Activated CD4-positive, alpha-beta T cell treated with anti-CD3 and anti-CD28 coated beads for 1 hour (primary cell): ENCODE results near the gene TXNRD3.

Source experiments
- DNase-seq: peaks from one replicate; pipeline ENCODE4 v3.0.0-alpha.2; 2020

Gene TXNRD3

GRCh38 chr3:126581569-126581968 is 73.4 kb downstream of the TXNRD3 start:
- no peak for DNase-seq

GRCh38 chr3:126580746-126581145 is 74.2 kb downstream of the TXNRD3 start:
- DNase-seq = no peak

GRCh38 chr3:126578702-126579101 is 76.2 kb downstream of the TXNRD3 start:
- DNase-seq = no peak

- DNase-seq = no peak
Measured at GRCh38 chr3:126577261-126577660, 77.7 kb downstream of the TXNRD3 start.

- no peak for DNase-seq
Measured at GRCh38 chr3:126573492-126574117, 81.3 kb downstream of the TXNRD3 start.

- no peak for DNase-seq
Measured at GRCh38 chr3:126571078-126571477, 83.8 kb downstream of the TXNRD3 start.

- DNase-seq = no peak
Measured at GRCh38 chr3:126570103-126570541, 84.8 kb downstream of the TXNRD3 start.

GRCh38 chr3:126569390-126569975 is 85.4 kb downstream of the TXNRD3 start:
- DNase-seq = no peak

GRCh38 chr3:126568776-126569342 is 86.1 kb downstream of the TXNRD3 start:
- DNase-seq = no peak

- DNase-seq = no peak
Measured at GRCh38 chr3:126567696-126568438, 87.1 kb downstream of the TXNRD3 start.

- DNase-seq = no peak
Measured at GRCh38 chr3:126562737-126563276, 92.1 kb downstream of the TXNRD3 start.

GRCh38 chr3:126558336-126559071 is 96.4 kb downstream of the TXNRD3 start, which contains the start of gene C3orf22:
Gene C3orf22 (minus strand): TSS chr3:126558932. CDS start chr3:126553390, 5,542 bp downstream.
- peak; percentile 5 for DNase-seq

GRCh38 chr3:126557761-126558160 is 97.2 kb downstream of the TXNRD3 start:
- no peak for DNase-seq

GRCh38 chr3:126557415-126557745 is 97.5 kb downstream of the TXNRD3 start:
- DNase-seq = peak; percentile 3
